Esophagus mucosa (tissue), 1 donor: ENCODE data around the gene ROPN1L. TPM values are rescaled to one million over a fixed set of nuclear protein-coding genes. Genes with fewer than 3 reads are reported as not detected.
"Not testable (repeated sequence)": the region's sequence is repeated elsewhere in the genome, so short reads cannot be mapped to it uniquely, and the experiment has no call there.

Source experiments
- ATAC-seq: fragments of 200-7000 bp; cut with Tn5 transposase; one replicate; pipeline ENCODE4 v1.9.1; 2020
- total RNA-seq: library from RNA; stranded (reverse); gene quantifications from one replicate; pipeline ENCODE4 v1.2.4, GENCODE V29; 2023
- donor health status: DM: yes; HTN: yes; CAD: no.

The ROPN1L gene
- total RNA-seq, 1 donor from 2014 or later: not detected

DNA sequence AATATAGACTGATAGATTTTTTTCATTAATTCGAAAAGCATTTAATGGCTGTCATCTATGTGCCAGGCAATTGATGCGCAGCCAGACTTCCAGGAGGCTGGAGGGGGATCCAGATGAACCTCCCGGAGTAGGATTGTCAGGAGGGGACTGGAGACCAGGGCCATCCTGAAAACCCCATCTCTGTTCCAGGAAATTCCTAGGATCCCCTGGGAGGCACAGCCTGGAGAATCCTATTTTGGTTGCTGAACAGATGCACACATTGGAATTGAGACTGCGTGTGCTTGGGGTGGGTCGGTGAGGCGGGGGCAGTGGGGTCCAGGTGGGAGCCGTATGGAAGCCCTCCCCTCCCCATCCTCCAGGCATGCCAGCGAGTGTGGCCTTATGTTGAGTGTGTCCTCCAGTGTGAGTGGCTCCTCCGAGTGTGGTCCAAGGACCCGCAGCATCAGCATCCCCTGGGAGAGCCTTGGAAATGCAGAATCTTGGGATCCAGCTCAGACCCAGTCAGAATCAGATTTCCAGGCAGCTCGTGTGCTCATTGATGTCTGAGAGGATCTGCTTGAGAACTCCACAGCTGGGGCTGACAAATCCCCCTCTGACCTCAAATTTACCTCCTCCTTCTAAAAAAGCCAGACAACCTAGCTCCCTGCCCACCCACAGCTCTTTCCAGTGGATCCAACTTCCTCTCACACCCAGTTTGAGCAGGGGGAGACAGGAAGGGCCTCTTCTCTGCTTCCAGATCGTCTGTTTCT is 38.7 kb downstream of the ROPN1L start:
- ATAC-seq: no peak

DNA sequence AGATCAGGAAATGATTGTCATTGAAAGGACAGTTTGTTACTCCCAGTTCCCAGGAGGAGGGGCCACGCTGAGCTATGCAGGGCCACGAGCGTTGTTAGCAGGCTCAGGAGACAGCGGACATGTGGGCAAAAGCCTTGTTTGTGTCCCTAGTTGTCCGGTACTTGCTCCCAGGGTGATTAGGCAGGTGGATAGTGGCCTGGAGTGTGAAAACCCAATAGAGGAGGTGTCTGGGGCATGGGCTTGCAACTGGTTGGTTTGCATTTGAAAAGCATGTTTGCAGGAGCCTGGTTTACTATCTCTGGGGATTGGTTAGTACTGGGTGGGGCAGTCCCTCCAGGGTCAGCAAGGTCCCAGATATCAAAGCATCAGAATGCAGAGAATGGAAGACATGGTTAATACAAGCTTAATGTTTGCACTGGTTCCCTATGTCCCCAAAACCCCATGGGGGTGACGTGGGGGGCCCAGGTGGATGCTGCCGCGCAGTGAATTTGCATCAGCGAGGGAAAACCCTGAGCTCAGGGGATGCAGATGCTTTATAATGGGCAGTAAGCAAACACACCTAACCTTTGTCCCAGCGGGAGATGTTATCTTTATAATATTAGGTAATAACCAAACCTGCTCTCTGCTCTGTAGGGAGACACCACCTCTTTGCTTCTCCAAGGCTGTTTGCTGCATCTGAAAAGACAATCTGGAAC is 39.7 kb downstream of the ROPN1L start:
- no peak for ATAC-seq

DNA sequence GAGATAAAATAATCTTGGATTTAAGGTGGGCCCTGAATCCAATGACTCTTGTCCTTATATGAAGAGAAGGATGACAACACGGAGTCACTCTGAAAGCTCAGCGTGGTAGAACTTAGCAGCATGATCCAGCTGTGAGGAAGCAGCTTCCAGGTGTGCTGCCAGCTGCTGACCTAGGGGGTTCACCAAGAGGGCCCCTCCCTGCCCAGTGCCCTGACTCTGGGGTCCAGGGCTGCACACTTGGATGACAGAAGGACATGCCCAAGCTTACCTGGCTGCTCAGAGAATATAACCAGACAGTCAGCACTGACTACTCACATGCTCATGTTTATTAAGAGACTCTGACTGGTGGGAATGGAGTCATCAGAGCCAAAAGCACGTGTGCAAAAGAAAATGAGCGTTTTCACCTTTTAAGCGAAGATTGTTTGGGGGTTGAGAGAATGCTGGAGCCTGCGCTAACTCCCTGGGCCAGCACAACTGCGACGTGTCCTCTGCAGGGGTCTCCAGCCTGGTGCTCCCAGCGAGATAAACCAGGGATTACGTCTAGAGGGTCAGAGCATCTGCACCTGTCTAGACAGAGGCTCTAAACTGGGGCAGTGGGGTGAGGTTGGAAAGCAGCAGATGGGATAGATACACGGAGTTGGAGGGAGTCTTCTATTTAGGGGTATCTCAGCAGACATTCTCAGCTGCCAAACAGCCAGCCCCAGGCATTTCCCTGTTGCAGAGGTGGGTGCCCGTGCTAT is 41.3 kb downstream of the ROPN1L start:
- ATAC-seq: no peak

DNA sequence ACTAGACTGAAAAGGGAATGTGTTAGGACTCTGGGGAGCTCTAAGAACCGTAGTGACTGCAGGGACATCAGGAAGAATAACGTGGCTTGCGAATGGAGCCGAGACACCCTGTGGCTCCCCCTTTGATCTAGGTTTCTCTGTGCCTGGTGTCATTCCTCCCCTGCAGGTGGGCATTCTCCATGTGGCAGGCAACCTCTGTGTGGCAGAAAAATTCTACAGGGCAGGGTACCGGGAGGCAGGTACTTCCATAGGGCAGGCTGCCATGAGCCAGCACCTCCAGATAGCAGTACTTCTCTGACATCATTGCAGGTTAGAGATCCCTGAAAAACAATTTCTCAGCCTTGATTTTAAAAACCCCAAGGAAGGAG is 43.1 kb downstream of the ROPN1L start:
- no peak for ATAC-seq

DNA sequence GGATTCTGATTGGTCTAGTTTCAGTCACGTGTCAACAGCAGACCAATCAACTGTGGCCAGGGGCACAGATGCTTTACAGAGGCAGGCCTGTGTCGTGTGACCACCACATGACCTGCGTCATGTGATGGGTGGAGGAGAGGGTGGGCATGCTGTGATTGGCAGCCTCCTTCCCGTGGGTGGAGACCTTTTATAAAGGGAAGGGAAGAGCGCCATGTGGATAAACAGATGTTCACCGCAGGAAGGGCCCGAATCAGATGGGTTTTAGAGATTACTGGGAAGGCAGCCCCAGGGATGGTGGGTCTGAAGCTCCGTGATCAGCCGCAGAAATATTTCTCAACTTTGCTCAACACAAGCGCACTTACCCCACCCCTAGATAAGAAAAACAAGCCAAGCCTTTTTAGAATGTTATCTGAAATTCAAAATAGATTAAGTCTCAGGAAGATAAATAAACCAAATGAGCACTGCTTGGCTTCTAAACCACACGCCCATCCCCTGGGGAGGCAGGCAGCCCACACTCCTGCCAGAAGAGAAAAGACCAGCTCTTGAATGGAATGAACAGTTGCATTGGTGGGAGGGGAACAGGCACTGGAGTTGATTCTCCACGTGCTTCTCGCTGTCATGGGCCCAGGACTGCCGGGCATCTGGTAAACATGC is 43.6 kb downstream of the ROPN1L start:
- peak; percentile 55 for ATAC-seq

DNA sequence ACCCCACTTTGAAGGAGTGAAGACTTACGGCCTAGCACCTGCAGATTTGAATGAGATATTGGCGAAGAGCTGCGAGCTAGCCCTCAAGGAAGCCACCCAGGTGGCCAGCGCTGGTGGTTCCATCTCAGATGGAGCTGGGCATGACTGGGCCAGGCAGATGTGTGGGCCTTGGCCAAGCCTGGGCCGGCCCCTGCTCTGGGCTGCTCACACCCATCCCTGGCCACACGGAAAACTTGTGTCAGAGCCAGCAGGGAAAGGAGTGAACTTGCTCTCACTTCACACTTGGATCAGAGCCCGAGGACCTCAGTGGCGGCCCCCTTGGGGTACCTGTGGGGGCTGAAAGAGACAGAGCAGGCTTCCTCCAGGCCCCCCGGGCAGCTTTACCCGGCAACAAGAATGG is 44.2 kb downstream of the ROPN1L start:
- no peak for ATAC-seq

DNA sequence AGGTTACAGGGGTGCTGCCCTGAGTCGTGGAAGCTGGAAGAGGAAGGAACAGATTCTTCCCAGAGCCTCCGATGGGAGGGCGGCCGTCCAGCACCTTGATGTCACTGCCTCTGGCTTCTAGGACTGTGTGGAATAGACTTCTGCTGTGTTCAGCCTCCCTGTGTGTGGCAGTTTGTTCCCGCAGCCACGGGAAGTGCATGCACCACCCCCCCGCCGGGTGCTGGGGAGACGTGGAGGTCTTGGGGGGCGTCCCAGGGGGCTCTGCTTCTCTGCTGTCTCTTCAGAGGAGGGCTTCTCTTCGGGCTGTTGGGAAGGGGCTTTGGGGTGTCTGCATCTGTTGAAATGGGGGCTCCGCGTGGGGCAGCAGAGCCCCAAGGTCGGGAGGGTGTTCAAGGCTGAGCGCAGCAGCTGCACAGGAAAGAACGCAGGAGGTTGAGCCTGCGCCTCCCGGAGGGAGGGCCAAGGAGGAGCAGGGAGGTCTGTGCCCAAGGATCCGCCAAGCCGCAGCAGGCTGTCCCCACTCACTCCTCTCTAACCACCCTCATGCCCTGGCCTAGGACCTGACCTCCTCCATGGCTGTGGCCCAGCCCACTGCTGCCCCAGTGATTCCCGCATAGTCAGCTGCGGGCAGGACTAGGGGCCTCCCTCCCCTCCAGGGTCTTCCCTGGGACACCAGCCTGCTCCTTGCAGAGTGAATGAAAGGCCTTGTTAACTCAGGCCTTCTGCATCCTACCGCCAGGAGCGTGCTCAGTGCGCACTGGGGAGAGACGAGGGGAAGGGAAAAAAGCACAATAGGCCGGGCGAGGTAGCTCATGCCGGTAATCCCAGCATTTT is 45.0 kb downstream of the ROPN1L start:
- ATAC-seq: no peak

DNA sequence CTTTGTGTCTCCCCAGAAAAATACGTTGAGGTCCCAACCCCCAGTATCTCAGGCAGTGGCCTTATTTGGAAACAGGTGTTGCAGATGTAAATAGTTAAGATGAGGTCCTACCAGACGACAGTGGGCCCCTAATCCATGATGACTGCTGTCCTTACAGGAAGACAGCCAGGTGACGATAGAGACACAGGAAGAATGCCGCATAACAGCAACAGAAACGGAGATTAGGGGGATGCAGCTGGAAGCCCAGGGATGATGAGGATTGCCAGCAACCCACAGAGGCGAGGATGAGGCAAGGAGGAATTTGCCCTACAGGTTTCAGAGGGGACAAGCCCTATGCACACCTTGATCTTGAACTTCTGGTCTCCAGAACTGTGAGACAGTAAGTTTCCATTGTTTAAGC is 46.5 kb downstream of the ROPN1L start:
- ATAC-seq: no peak

DNA sequence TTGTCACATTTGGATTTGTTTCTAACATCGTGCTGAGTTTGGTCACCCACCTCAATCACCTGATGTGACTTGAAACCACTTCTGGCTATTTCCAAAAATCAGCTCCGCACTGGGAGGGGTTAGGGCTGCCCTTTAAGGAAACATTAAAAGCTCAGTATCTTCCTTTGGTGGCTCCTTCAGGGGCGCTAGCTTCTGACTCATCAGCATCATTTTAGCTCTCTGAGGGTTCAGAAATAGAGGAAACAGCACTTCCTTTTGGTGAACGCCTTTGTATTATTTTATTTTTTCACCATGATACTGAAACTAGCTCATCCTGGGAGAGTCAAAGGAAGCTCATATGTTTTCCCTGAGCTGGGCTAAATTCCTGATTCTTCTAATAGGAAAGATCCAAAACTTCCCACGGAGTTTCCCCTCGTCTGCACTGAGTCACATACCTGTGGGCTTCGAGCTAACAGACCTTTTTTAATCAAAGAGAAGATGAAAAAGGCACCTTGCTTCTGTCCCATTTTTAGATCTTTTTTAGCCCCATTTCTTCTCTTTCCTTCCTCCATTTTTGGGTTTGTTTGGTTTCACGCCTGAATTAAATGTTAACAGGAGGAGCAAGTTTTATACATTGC is 48.2 kb downstream of the ROPN1L start:
- ATAC-seq: no peak

DNA sequence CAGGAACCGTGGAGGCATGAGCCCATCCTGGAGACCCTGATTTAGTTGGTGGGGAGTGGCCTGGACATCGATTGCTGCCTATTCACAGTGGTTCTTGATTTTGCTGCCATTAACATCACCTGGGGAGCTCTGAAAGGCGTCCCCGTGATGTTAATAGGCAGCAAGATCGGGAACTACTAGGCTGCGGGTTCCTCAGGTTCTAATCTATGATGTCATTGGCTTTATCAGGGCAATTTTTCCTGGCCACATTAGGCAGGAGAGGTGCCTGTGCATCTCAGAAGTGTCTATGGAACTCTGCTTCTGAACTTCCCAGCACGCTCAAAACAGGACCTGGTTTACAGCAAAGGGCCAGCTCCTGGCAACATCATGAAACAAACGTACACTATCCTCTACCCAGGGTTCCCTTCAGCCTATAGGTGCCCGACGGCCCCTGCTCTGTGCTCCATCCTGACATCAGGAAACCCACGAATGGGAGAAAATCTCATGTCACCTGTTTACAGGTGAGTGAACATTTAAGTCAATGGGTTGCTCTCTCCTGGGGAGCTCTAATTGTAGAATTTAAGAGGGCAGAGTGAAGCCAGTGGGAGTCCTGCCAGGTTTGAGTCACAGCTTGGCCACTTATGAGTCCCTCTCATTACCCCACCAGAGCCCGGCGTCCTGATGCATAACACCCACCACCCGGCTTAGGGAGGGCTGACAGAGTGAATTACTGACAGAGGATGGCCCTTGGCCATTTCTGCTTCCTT is 49.4 kb downstream of the ROPN1L start:
- ATAC-seq: no peak

DNA sequence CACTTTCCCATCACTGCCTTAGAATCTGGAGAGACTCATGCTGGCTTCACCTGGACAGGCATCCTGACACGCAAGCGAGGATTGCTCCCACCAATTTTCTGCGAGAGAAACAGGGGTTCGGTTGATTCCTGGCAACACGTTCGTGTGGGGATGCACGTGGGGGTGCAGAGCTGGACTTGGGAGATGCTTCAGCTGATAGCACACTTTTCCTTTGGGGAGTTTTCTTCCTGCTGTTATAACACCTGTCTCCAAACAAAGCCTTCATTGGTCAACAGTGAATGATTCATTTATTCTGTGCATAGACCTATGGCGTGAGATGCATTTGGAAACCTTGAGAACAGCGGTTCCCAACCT is 50.0 kb downstream of the ROPN1L start:
- ATAC-seq: no peak

DNA sequence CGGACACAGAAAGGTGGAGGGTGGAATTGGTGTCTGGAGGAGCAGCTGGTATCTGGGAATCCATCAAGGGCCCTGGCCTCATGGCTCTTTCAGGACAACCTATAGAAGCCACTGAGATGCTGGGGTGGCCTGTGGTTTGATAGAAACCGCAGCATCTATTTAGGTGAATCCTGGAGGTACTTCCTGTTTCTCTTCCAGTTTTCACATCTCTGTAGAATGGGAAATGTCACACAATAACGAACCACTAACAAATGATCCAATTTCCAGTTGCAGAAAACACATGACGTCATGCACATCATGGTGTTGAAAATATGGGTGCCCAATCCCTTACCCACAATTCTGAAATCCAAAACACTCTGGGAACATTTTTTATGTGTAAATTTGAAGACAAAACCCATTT is 52.2 kb downstream of the ROPN1L start:
- no peak for ATAC-seq

DNA sequence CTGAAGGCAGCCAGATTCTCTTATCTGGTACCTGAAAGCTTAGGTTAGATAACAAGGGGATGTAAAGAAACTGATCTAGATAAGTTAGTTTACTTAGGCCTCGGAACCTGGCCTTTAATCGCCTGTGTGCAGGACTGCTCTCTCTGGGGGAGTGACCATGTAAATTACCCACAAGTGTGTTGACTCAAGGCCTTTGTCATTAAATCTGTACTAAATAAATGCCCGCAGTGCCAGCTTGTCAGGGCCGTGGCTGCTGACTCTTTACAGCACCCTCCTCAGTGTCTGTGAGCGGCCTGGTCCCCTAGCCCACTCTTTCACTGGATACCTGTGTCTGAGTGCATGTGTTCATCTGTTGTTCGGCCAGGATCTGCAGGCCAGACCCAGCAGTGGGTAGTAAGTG is 52.8 kb downstream of the ROPN1L start:
- not testable (repeated sequence) for ATAC-seq

DNA sequence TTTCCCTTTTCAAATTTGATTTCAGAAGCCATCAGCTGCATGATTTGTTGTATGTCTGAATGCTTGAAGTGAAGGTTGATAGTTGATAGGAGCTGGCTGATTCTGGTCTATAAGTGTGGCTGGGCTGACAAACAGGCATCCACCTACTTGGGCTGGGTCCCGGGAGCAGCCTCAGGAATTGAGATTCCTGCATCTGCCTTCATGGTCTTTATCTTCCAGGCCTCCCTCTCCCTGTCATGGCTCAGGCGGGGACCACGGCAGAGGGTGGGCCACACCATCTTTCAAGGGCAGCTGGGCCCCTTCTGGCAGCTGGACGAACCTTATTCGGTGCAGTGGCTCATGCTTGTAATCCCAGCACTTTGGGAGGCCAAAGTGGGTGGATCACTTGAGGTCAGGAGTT is 55.9 kb downstream of the ROPN1L start:
- ATAC-seq: no peak

DNA sequence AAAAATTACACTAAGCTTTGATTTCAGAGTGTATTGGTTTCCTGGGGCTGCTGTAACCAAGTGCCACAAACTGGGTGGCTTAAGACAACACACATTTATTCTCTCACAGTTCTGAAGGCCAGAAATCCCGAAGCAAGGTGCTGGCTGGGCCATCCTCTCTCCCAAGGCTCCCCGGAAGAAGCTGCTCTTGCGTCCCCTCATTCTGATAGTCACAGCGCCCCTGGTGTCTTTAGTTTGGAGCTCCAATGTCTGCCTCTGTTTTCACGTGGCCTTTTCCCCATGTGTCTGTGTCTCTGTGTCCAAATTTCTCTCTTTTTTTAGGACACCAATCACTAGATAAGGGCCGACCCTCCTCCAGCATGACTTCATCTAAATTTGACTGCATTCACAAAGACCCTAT is 56.7 kb downstream of the ROPN1L start:
- ATAC-seq: no peak

DNA sequence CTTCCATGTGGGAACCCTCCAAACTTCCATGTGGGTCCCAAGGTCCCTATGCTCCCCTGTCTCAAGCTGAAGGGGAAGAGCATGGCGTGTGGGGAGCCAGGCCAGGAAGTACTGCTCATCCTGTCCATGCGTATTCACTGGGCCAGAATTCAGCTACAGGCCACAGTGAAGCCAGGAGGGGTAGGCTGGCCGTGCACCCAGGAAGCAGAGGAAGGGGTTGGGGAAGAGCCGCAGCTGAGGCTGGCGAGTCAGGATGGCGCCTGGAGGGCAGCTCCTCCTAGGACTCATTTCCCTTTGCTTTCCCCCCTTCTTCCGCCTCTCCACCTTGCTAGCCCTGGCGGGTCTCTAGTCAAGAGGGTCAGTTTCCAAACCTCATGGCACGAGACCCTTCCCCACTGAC is 57.4 kb downstream of the ROPN1L start:
- no peak for ATAC-seq

DNA sequence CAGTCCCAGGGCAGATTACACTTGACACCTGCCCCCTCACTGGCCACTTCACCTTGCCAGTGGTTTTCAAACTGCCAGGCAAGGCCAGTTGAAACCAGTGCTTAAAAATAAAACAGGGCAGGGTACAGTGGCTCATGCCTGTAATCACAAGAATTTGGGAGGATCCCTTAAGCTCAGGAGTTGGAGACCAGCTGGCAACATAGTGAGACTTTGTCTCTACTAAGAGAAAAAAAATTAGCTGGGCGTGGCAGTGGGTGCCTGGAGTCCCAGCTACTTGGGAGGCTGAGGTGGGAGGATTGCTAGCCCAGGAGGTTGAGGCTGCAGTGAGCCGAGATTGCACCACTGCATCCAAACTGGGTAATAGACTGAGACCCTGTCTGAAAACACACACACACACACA is 58.1 kb downstream of the ROPN1L start:
- no peak for ATAC-seq

DNA sequence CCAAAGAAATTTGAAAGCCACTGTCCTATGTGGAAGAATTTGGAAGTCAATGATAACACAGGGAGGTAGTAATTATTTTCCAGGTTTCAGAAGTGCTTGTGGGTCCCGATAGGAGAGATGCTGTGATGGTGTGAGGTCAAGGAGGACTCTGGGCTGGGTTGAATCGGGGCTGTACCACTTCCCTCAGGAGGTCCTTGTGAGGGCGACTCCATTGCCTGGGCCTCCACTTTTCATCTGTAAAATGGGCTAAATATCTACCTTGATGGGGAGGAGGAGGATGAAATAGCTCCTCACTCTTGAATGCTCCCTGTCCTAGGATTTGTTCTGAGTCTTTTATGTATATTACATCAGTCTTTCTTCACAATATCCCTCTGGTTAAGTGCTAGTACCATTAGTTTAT is 59.0 kb downstream of the ROPN1L start:
- no peak for ATAC-seq

DNA sequence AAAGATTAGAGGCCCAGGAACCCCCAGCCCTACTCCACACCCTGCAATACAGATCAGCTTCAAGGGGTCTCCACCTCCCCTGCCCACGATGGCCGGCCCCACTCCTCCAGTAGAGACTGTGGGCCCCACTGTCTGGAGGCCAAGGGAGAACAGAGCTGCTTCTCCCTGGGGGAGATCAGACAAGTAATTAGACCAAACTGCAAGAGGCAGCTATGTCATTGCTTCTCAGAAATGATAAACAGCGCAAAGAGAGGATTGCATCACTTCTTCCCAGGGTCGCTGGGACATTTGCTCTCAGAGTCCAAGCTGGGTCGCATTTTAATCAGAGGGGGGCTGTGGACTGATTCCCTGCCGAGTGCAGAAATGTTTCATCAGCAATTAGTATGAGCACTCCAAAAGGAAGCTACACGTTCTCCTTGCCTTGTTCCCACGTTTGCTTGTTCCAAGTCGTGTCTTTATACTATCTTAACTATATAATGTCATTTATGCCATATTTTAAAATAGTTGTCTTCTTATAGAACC is 59.9 kb downstream of the ROPN1L start:
- ATAC-seq: no peak

DNA sequence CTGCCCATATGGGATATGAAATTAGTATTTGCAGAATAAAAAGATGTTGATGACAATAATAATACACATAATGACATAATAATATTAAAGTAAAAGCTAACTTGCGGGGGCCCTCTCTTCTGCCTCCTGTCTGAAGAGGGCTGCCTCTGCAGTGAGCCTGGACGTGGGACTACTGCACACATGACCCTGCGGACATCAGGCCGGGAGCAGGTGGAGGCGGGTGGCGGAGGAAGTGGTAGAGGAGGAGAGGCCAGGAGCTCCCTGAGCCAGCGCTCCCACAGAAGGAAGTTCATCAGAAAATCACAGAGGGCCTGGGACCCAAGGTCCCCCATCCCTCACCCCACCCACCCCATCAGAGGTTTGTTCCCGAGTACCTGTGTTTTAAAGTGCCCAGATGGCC is 60.5 kb downstream of the ROPN1L start:
- no peak for ATAC-seq

DNA sequence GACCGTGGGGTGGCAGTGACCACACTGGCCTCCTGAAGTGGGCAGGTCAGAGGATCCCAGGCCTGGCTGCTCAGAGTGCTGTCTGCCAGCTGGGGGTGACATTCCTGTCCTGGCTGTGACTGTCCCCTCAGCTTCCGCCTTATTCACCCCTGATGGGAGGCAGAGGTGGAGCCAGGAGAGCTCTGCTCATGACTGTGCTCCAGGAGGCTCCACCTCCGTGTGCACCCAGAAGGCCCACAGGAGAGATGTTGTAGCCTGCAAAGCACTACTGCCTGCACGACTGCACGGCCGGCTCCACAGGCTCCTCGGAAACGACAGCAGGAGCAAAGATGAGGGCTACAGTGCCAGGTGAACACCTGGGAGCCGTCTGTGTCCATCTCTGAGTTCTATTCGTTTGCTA is 60.9 kb downstream of the ROPN1L start:
- no peak for ATAC-seq
